G401.6 (cell line): Measurements from ENCODE around the gene NPIPA1.
"Not testable (repeated sequence)": the region's sequence is repeated elsewhere in the genome, so short reads cannot be mapped to it uniquely, and the experiment has no call there.

Experiments used
- FAIRE-seq: peaks from 2 replicates; lab custom pipeline; 2012; peaks lifted over from hg19 to GRCh38; lab: Jason Lieb, UNC

NPIPA1 gene

DNA sequence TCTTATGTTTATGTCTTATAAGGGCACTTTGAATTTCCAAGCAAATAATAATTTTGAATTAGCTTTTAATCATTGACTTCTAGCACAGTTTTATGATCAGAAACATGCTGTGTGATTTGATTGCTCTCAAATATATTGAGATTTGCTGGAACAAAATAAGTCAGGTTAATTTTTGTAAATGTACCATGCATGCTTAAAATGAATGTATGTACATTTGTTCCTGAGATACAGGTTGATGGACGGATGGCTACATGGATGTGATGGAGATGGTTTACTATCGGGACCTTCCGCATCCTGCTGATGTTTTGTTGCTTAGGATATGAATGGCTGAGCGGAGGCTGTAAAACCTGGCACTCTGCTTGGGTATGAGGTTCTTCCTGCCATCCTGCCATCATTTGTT is at the start of gene NPIPA1:
TSS of gene NPIPA1 (plus strand) at position 301 of the 400 bp plus-strand sequence. CDS start at position 301, 0 bp downstream.
- not testable (repeated sequence) for FAIRE-seq

DNA sequence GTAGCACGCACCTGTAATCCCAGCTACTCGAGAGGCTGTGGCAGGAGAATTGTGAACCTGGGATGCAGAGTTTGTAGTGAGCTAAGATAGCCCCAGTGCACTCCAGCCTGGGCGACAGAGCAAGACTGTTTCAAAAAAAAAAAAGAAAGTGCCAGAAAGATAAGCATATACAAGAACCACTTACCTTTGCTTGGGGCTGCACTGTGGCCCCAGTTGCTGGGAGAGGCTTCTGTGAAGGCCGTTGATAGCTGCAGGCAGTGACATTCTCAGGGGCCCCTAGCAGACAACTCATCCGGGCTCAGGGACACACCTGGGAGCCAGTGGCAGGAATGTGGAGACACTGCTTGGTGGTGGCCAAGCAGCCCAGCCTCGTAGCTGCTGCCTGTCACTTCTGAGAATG is 45.1 kb upstream of the NPIPA1 start:
- not testable (repeated sequence) for FAIRE-seq

DNA sequence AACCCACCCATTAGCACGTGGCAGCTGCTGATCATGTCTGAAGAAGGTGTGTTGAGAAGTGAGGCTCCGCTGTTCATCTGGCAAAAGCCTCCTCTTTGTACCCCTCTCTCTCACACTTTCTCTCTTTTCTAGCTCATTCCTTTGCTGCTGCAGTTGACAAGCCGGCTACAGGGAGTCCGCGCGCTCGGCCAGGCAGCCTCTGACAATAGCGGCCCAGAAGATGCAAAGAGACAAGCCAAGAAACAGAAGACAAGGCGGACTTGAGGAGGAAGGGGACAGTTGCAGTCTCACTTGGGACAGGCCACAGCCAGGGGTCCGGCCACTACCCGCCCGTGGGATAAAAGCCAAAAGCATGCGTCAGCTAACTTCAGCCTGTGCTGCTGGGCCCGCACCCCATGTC is 41.9 kb upstream of the NPIPA1 start:
- not testable (repeated sequence) for FAIRE-seq

DNA sequence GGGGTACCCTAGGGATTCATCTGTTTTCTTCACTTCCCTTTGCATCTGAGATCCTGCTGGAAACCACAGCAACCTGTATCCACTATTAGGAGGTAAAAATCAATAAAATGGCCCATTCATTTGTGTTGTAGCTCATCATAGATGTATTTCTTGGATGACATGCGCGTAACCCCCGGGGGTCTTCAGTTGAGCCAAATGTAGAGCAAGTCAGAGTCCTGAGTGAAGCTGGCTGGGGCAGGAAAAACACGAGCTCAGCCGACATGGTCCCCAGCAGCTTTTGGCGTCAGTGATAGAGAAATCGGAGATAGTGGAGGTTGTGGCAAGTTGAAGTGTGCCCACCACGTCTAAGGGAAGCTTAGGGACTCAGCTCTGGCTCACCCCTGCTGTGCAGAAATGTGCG is 41.2 kb upstream of the NPIPA1 start:
- not testable (repeated sequence) for FAIRE-seq

DNA sequence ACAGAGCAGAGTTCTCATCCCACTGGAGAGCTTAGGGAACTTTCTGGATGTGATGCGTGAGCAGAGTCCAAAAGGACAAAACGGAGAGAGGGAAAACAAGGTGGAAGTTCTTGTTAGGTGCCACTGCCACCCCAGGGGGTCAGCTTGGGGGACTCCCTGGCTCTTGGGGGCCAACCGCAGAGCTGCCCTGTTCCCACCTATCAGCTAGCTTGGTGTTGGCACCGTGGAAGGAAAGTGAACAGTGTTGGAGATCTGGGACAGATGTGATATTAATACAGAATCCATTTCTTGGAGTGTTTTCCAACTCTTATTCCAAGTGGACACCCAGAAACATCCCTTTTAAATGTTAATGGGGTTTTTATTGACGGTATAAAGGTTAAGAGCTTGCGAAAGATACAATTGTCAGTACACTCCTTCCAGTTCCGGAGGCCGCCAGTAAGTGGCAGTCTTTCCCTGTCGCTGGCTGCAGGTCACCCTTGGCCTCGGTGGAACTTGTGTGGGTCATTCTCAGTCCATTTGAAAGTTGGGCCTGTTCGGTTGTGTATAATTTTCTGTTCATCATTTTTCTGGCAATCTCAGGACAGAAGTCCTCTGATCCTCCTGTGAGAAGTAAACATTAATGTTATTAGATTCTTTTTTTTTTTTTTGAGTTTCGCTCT is 40.1 kb upstream of the NPIPA1 start:
- FAIRE-seq = not testable (repeated sequence)

DNA sequence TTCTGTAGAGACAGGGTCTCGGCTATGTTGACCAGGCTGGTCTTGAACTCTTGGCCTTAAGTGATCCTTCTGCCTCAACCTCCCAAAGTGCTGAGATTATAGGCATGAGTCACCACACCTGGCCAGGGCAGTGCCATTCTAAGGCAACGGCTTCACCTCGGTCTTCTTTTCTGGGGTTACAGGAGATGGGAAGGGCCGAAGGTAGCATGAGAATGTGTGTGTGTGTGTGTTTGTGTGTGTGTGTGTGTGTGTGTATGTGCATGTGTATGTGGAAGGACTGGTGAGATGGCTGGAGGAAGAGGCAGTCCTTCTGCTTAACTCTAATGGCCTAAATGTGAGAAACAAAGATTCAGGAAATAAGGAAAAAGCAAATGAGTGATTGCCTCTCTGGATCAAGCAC is 39.1 kb upstream of the NPIPA1 start:
- FAIRE-seq = not testable (repeated sequence)

DNA sequence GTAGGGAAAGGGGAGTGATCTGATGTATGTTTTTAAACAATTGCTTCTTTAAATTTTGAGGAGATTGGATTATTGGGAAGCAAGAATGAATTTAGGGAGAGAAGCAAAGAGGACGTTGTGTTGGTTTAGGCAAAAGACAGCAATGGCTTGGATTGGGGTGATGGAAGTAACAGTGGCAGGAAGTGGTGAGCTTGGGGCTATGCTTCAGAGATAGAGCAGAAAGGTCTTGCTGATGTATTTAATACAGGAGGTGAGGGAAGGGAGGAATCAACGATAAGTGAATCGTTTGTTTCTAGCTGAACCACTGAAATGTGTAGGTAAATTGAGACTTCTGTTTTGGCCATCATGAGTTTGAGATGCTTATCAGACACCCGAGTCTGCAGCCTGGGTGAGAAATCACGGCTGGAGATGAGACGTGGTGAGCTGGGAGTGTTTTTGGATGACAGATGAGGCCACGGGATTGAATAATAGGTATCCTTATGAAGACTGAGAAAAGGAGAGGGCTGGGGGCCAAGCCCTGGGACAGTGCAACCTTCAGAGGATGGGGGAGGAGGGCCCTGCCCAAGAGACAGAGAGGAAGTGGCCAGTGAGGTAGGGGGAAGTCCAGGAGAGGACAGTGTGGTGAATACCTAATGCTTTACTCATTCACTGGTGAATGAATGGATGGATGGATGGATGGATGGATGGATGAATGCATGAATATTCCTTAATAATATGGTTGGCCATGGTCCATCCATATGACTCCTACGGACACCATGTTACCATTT is 33.9 kb upstream of the NPIPA1 start:
- FAIRE-seq = not testable (repeated sequence)

DNA sequence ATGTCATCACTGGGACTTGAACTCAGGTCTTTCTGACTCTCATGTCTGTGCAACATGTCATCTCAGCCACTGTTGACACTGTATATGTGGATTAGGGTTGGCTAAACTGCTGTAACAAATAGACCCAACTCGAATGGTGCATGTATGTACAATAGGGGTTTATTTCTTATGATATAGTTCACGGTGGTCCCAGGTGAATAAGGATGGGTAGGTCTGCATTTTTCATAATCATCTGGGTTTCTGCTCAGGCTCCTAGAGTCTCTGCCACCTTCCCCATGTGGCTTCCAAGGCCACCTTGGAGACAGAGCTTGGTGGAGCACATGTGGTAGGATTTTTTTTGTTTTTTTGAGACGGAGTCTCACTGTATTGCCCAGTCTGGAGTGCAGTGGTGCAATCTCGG is 27.5 kb upstream of the NPIPA1 start:
- not testable (repeated sequence) for FAIRE-seq

DNA sequence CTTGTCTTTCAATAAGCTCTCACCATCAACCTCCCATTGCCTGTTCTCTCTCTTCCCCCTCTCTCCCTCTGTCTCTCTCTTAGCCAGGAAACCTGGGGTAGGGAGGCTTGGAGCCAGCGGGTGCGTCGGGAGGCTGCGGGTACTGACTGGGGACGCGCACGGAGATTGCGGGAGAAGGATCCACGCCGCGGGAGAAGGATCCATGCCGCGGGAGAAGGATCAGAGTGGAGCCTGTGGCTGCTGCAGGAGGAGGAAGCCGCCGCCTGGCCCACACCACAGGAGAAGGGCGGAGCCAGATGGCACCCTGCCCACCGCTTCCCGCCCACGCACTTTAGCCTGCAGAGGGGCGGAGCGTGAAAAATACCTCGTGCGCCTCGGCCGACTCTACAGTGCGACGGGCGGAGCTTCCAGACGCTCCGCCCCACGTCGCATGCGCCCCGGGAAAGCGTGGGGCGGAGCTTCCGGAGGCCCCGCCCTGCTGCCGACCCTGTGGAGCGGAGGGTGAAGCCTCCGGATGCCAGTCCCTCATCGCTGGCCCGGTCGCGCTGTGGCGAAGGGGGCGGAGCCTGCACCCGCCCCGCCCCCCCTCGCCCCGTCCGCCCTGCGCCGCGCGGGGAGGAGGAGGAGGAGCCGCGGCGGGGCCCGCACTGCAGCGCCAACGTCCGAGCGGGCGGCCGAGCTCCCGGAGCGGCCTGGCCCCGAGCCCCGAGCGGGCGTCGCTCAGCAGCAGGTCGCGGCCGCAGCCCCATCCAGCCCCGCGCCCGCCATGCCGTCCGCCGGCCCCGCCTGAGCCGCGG is 26.2 kb upstream of the NPIPA1 start:
- not testable (repeated sequence) for FAIRE-seq

DNA sequence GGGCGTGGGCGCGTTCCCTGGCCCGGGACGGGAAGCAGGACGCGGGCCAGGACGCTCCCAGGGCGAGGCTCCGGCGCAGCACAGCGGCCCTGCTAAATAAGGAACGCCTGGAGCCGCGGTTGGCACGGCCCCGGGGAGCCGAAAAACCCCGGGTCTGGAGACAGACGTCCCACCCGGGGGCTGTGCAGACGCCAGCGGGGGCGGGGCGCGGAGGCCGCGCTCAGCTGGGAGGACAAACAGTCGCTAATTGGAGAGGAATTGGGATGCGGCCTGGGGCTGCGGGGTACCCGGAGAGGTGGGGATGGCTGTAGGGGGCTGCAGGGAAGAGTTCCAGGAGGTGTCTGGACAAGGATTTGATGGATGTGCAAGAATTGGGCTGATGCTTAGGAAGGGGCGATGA is 25.3 kb upstream of the NPIPA1 start:
- not testable (repeated sequence) for FAIRE-seq

DNA sequence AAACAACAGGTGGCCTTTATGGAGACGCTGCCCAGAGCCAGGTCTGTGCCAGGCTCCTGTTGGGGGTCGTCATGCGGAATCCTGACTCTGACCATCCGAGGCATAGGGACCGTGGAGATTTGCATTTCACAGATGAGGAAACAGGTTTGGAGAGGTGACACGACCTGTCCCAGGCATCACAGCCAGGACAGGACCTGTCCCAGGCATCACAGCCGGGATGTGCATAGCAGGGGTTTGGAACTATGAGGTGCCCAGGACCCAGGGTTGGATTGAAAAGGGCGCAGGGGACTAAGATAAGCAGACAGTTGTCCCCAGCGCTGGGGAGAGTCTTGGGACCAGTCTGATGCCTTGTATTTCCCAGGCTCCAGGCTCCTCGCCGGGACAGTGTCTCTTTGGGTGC is 24.7 kb upstream of the NPIPA1 start:
- FAIRE-seq = not testable (repeated sequence)

DNA sequence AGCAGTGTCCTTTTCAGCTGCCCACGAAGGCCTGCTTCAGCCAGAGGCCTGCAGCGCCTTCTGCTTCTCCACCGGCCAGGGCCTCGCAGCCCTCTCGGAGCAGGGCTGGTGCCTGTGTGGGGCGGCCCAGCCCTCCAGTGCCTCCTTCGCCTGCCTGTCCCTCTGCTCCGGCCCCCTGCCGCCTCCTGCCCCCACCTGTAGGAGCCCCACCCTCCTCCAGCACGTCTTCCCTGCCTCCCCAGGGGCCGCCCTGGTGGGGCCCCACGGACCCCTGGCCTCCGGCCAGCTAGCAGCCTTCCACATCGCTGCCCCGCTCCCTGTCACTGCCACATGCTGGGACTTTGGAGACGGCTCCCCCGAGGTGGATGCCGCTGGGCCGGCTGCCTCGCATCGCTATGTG is 18.7 kb upstream of the NPIPA1 start:
- not testable (repeated sequence) for FAIRE-seq

DNA sequence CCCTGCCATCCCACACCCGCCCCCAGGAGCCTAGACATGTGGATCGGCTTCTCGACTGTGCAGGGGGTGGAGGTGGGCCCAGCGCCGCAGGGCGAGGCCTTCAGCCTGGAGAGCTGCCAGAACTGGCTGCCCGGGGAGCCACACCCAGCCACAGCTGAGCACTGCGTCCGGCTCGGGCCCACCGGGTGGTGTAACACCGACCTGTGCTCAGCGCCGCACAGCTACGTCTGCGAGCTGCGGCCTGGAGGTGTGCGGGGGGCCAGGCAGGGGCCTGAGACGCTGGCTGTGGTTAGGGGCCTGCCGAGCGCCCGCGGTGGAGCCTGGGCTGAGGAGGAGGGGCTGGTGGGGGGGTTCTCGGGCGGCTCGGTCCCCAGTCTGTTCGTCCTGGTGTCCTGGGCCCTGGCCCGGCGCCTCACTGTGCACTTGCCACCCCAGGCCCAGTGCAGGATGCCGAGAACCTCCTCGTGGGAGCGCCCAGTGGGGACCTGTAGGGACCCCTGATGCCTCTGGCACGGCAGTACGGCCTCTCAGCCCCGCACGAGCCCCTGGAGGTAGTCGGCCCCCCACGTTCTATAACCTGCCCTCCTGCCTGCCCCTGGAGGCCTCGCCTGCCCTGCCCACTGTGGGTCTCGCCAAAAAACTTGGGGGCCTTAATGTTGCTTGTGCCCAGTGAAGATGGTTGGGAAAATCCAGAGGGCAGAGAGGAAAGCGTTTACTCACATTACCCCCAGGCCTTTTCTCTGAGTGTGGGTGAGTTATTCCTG is 17.2 kb upstream of the NPIPA1 start:
- not testable (repeated sequence) for FAIRE-seq

DNA sequence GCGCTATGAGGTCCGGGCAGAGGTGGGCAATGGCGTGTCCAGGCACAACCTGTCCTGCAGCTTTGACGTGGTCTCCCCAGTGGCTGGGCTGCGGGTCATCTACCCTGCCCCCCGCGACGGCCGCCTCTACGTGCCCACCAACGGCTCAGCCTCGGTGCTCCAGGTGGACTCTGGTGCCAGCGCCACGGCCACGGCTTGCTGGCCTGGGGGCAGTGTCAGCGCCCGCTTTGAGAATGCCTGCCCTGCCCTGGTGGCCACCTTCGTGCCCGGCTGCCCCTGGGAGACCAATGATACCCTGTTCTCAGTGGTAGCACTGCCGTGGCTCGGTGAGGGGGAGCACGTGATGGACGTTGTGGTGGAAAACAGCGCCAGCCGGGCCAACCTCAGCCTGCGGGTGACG is 15.0 kb upstream of the NPIPA1 start:
- not testable (repeated sequence) for FAIRE-seq

DNA sequence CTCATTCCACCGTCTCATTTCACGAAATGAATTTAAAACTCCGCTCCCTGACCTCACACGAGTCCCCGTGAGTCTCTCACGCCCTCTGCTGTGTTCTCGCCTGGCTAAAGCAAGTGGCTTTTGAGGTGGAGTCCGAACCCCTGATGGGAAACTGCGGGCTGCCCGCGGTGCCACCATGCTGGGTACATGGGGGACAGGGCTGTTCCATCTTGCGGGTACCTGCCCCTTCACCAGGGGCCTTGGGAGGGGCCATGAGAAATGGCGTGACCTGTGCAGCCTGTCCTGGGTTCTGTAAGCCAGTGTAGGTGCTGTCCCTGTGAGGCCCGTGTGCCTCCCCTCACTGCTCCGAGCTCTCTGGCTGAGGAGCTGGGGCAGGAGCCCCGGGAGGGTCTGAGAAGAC is 14.3 kb upstream of the NPIPA1 start:
- not testable (repeated sequence) for FAIRE-seq

DNA sequence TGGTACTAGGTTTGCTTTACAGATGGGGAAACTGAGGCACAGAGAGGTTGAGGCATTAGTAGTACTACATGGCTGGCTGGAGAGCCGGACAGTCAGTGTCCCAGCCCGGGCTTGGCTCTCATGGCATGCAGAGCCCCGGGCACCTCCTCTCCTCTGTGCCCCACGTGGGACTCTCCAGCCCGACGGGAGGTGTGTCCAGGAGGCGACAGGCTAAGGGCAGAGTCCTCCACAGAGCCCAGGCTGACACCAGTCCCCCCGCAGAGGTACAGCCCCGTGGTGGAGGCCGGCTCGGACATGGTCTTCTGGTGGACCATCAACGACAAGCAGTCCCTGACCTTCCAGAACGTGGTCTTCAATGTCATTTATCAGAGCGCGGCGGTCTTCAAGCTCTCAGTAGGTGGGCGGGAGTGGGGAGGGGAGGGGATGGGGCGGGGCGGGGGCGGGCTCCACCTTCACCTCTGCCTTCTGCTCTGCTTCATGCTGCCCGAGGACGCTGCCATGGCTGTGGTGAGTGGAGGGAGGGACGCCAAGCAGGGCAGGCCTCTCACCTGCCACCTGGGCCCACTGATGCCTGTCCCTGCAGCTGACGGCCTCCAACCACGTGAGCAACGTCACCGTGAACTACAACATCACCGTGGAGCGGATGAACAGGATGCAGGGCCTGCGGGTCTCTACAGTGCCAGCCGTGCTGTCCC is 13.7 kb upstream of the NPIPA1 start:
- FAIRE-seq = not testable (repeated sequence)

DNA sequence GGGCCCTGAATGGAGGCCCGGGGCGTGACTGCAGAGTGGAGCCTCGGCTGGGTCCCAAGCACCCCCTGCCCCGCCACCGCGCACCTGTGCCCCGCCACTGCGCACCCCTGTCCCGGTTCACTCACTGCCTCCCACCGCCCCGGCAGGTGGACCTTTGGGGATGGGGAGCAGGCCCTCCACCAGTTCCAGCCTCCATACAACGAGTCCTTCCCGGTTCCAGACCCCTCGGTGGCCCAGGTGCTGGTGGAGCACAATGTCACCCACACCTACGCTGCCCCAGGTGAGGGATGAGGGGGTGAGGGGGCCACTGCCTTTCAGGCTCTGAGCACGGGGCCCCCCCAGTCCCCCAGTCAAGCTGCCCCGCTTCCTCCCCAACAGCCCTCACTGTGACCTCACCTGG is 12.9 kb upstream of the NPIPA1 start:
- FAIRE-seq = not testable (repeated sequence)

DNA sequence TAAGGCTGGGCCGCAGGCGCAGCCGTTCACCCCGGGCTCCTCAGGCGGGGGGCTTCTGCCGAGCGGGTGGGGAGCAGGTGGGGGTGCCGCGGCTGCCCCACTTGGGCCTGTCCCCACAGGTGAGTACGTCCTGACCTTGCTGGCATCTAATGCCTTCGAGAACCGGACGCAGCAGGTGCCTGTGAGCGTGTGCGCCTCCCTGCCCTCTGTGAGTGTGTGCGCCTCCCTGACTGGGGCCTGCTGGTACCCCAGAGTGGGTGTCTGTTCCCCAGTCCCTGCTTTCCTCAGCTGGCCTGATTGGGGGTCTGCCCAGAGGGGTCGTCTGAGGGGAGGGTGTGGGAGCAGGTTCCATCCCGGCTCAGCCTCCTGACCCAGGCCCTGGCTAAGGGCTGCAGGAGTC is 12.3 kb upstream of the NPIPA1 start:
- not testable (repeated sequence) for FAIRE-seq

DNA sequence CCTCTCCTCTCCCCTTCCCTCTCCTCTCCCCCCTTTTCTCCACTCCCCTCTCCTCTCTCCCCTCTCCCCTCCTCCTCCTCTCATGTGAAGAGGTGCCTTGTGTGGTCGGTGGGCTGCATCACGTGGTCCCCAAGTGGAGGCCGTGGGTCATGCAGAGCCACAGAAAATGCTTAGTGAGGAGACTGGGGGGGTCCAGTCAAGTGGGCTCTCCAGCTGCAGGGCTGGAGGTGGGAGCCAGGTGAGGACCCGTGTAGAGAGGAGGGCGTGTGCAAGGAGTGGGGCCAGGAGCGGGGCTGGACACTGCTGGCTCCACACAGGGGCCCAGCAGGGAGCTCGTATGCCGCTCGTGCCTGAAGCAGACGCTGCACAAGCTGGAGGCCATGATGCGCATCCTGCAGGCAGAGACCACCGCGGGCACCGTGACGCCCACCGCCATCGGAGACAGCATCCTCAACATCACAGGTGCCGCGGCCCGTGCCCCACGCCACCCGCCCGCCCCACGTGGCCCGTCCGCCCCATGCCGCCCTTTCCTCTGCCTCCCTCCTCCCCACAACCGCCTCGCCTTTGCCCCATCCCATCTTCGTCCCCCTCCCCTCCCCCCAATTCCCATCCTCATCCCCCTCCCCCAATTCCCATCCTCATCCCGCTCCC is 9.1 kb upstream of the NPIPA1 start:
- not testable (repeated sequence) for FAIRE-seq

DNA sequence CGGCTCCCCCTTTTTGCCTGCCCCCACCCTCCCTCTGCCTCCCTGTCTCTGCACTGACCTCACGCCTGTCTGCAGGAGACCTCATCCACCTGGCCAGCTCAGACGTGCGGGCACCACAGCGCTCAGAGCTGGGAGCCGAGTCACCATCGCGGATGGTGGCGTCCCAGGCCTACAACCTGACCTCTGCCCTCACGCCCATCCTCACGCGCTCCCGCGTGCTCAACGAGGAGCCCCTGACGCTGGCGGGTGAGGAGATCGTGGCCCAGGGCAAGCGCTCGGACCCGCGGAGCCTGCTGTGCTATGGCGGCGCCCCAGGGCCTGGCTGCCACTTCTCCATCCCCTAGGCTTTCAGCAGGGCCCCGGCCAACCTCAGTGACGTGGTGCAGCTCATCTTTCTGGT is 8.1 kb upstream of the NPIPA1 start:
- not testable (repeated sequence) for FAIRE-seq

DNA sequence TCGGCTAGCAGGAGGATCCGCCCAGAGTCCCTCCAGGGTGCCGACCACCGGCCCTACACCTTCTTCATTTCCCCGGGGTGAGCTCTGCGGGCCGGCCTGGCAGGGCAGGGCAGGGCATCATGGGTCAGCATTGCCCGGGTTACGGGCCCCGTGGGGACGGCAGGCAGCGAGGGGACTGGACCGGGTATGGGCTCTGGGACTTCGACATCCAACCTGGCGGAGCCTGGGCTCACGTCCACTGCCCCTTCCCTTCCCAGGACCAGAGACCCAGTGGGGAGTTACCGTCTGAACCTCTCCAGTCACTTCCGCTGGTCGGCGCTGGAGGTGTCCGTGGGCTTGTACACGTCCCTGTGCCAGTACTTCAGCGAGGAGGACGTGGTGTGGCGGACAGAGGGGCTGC is 7.0 kb upstream of the NPIPA1 start:
- not testable (repeated sequence) for FAIRE-seq
